ENCODE results near the gene MICAL3.

GRCh38 chr22:17939579-17939978 is 84.8 kb downstream of the MICAL3 start:
- no peak for TF ChIP-seq EZH2 (IDR thresholded peaks at IDR 0.05)
- no peak for TF ChIP-seq POLR2AphosphoS5 (IDR thresholded peaks at IDR 0.05; ENCODE audit: borderline replicate concordance, low read depth, low read length)
